Neural progenitor cell (in vitro differentiated cells): ENCODE data around the gene EFHD1. TPM values are rescaled to one million over a fixed set of nuclear protein-coding genes. Genes with fewer than 3 reads are reported as not detected.
A peak's percentile ranks its signal among the peaks of the same experiment; 100 is the strongest.

Source experiments
- DNase-seq: peaks from one replicate; pipeline ENCODE4 v3.0.0-alpha.2; 2016; ENCODE audit warnings: low spot score
- H2AFZ ChIP-seq: fragments of 200-600 bp; sonication (generic); replicated peaks from 2 replicates; pipeline ENCODE4 v1.6.1; 2016; ENCODE audit warnings: antibody characterized with exemption
- H3F3A ChIP-seq: fragments of 200-600 bp; sonication (generic); 2 replicates; pipeline ENCODE4 v1.6.1; 2016; ENCODE audit warnings: antibody characterized with exemption, low read depth
- H3K27ac ChIP-seq: fragments of 200-600 bp; sonication (generic); 2 replicates; pipeline ENCODE4 v1.5.1; 2016; ENCODE audit warnings: mild to moderate bottlenecking
- H3K27me3 ChIP-seq: fragments of 200-600 bp; sonication (generic); 2 replicates; pipeline ENCODE4 v1.6.1; 2016; ENCODE audit warnings: mild to moderate bottlenecking, moderate library complexity
- H3K36me3 ChIP-seq: fragments of 200-600 bp; sonication (generic); 2 replicates; pipeline ENCODE4 v1.5.1; 2016
- H3K4me1 ChIP-seq: fragments of 200-600 bp; sonication (generic); 2 replicates; pipeline ENCODE4 v1.6.1; 2016; ENCODE audit warnings: mixed run types
- H3K4me2 ChIP-seq: fragments of 200-600 bp; sonication (generic); 2 replicates; pipeline ENCODE4 v1.6.1; 2016
- H3K4me3 ChIP-seq: fragments of 200-600 bp; sonication (generic); 2 replicates; pipeline ENCODE4 v1.5.1; 2016
- H3K79me2 ChIP-seq: fragments of 200-600 bp; sonication (generic); 2 replicates; pipeline ENCODE4 v1.6.1; 2016; ENCODE audit warnings: low read depth
- H3K9ac ChIP-seq: fragments of 200-600 bp; sonication (generic); 2 replicates; pipeline ENCODE4 v1.6.1; 2016
- H3K9me3 ChIP-seq: fragments of 200-600 bp; sonication (generic); 2 replicates; pipeline ENCODE4 v1.5.1; 2016; ENCODE audit warnings: low read depth
- H4K20me1 ChIP-seq: fragments of 200-600 bp; sonication (generic); 2 replicates; pipeline ENCODE4 v1.6.1; 2016; ENCODE audit warnings: low read depth
- H3K27ac Mint-ChIP-seq: 3 replicates; pipeline ENCODE4 v1.8.0; 2021; ENCODE audit warnings: mixed read lengths
- H3K27me3 Mint-ChIP-seq: 2 replicates; pipeline ENCODE4 v1.8.0; 2022; ENCODE audit warnings: low read depth, mild to moderate bottlenecking, inconsistent platforms, moderate library complexity, mixed read lengths; ENCODE audit not compliant: insufficient read depth
- H3K36me3 Mint-ChIP-seq: 3 replicates; pipeline ENCODE4 v1.8.0; 2021; ENCODE audit warnings: mixed read lengths
- H3K4me1 Mint-ChIP-seq: 3 replicates; pipeline ENCODE4 v1.8.0; 2021; ENCODE audit warnings: mixed read lengths
- H3K4me3 Mint-ChIP-seq: 3 replicates; pipeline ENCODE4 v1.8.0; 2021; ENCODE audit warnings: mild to moderate bottlenecking, moderate library complexity, mixed read lengths
- H3K9me3 Mint-ChIP-seq: 3 replicates; pipeline ENCODE4 v1.8.0; 2020; ENCODE audit warnings: mixed read lengths
- CTCF ChIP-seq: fragments of 200-600 bp; sonication (generic); IDR thresholded peaks from 2 replicates; pipeline ENCODE4 v1.5.1; 2017; ENCODE audit warnings: antibody characterized with exemption, mild to moderate bottlenecking
- EZH2 ChIP-seq: fragments of 200-600 bp; sonication (generic); IDR thresholded peaks from 2 replicates; pipeline ENCODE4 v1.6.1; 2017; ENCODE audit warnings: antibody characterized with exemption, mild to moderate bottlenecking, moderate library complexity
- EZH2phosphoT487 ChIP-seq: fragments of 200-600 bp; sonication (generic); IDR thresholded peaks from 2 replicates; pipeline ENCODE4 v1.6.1; 2017; ENCODE audit warnings: antibody characterized with exemption
- total RNA-seq: library from RNA; depleted of rRNA; stranded (reverse); fragments of >200 nt; gene quantifications from 2 replicates; pipeline ENCODE4 v1.2.3, GENCODE V29; 2015; ENCODE audit warnings: low replicate concordance

The EFHD1 gene
- total RNA-seq, 1 donor from 2014 or later, result 5.9 TPM

GRCh38 chr2:232604535-232604934 lies 28.9 kb upstream of the EFHD1 start:
- H3K79me2 ChIP-seq, result no peaks in the 10 kb centered on the region
- no peak overlapping the region for H2AFZ ChIP-seq
- no peak overlapping the region for H3K4me3 ChIP-seq
- H3K36me3 ChIP-seq, result no peaks in the 10 kb centered on the region
- no peaks in the 10 kb centered on the region for H3K4me1 Mint-ChIP-seq
- no peaks in the 10 kb centered on the region for H3K4me1 ChIP-seq
- no peaks in the 10 kb centered on the region for H3K9me3 ChIP-seq
- H3K9me3 Mint-ChIP-seq, result no peaks in the 10 kb centered on the region
- peak overlapping the region; percentile 24 for H3K4me3 Mint-ChIP-seq
- H3K9ac ChIP-seq, result no peak overlapping the region
- H3K36me3 Mint-ChIP-seq, result no peaks in the 10 kb centered on the region
- no peak overlapping the region for H3K27ac Mint-ChIP-seq
- peaks cover 2% of the 10 kb centered on the region for H3K27me3 Mint-ChIP-seq
- no peak overlapping the region for H3K27ac ChIP-seq
- no peak overlapping the region for H3K4me2 ChIP-seq
- peaks cover 5% of the 10 kb centered on the region for H3K27me3 ChIP-seq
- no peaks in the 10 kb centered on the region for H4K20me1 ChIP-seq
- no peak for DNase-seq
- H3F3A ChIP-seq, result no peaks in the 10 kb centered on the region
- TF ChIP-seq CTCF, result no peak
- TF ChIP-seq EZH2, result no peak
- no peak for TF ChIP-seq EZH2phosphoT487

GRCh38 chr2:232607011-232607410 lies 26.4 kb upstream of the EFHD1 start:
- Histone ChIP-seq H3K27ac (no peak overlapping the region), H3K4me3 (no peak overlapping the region), H3K36me3 (no peaks in the 10 kb centered on the region), H3K4me2 (no peak overlapping the region), H3K9ac (no peak overlapping the region), H3K27me3 (peaks cover 5% of the 10 kb centered on the region), H3F3A (no peaks in the 10 kb centered on the region), H3K9me3 (no peaks in the 10 kb centered on the region), H3K79me2 (no peaks in the 10 kb centered on the region), H4K20me1 (no peaks in the 10 kb centered on the region), H3K4me1 (no peaks in the 10 kb centered on the region), H2AFZ (no peak overlapping the region)
- DNase-seq, result no peak
- TF ChIP-seq EZH2phosphoT487, result no peak
- no peak for TF ChIP-seq EZH2
- no peak for TF ChIP-seq CTCF
- H3K27ac Mint-ChIP-seq, result no peak overlapping the region
- H3K9me3 Mint-ChIP-seq, result no peaks in the 10 kb centered on the region
- H3K4me3 Mint-ChIP-seq, result no peak overlapping the region
- H3K27me3 Mint-ChIP-seq, result peaks cover 3% of the 10 kb centered on the region
- no peaks in the 10 kb centered on the region for H3K36me3 Mint-ChIP-seq
- H3K4me1 Mint-ChIP-seq, result no peaks in the 10 kb centered on the region

DNA sequence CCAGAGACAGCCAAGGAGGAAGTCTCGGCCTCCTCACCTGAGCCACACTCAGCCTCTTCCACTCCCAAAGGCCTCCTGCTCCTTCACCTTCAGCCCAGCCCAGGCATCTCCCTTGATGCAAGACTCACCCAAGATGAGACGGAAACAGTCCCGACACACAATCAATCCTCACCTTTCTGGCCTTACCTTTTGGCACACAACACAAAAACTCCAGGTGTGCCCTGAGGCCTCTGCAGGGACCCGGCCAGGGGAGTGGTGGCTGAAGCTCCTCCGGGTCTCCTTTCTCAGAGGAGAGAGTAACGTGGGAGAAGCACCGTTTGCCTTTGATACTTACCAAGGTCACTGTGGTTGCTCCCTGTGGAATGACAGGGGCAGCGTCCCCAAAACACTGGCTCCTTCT lies 23.8 kb upstream of the EFHD1 start:
- H3K27me3 Mint-ChIP-seq, result peaks cover 7% of the 10 kb centered on the region
- H3K4me2 ChIP-seq, result no peak overlapping the region
- H3K4me3 Mint-ChIP-seq, result no peak overlapping the region
- no peak overlapping the region for H3K4me3 ChIP-seq
- H3K27me3 ChIP-seq, result peaks cover 5% of the 10 kb centered on the region
- no peaks in the 10 kb centered on the region for H3K36me3 ChIP-seq
- H3K9me3 ChIP-seq, result no peaks in the 10 kb centered on the region
- no peaks in the 10 kb centered on the region for H4K20me1 ChIP-seq
- H2AFZ ChIP-seq, result no peak overlapping the region
- no peaks in the 10 kb centered on the region for H3F3A ChIP-seq
- TF ChIP-seq CTCF (no peak), EZH2phosphoT487 (no peak), EZH2 (no peak)
- H3K4me1 Mint-ChIP-seq, result no peaks in the 10 kb centered on the region
- no peak overlapping the region for H3K27ac ChIP-seq
- no peaks in the 10 kb centered on the region for H3K79me2 ChIP-seq
- peak overlapping the region; percentile 12 for H3K27ac Mint-ChIP-seq
- no peaks in the 10 kb centered on the region for H3K36me3 Mint-ChIP-seq
- no peak overlapping the region for H3K9ac ChIP-seq
- H3K4me1 ChIP-seq, result no peaks in the 10 kb centered on the region
- DNase-seq, result no peak
- H3K9me3 Mint-ChIP-seq, result no peaks in the 10 kb centered on the region
